Skin of body (tissue), 2 donors: ENCODE results near the gene UMPS. TPM values are rescaled to one million over a fixed set of nuclear protein-coding genes. Genes with fewer than 3 reads are reported as not detected.
A peak's percentile ranks its signal among the peaks of the same experiment; 100 is the strongest.

Experiments
- DNase-seq: peaks from one replicate; lab custom pipeline; 2025; lab: John Stamatoyannopoulos, UW
- total RNA-seq: library from RNA; depleted of rRNA; stranded (reverse); fragments of >200 nt; gene quantifications from one replicate; pipeline ENCODE4 v1.2.3, GENCODE V29; 2014

Gene UMPS
- total RNA-seq, 1 donor from 2014 or later: 25.7 TPM

GRCh38 chr3:124763206-124763605 is 33.0 kb downstream of the UMPS start:
- no peak for DNase-seq

GRCh38 chr3:124763644-124764358 is 33.5 kb downstream of the UMPS start:
- no peak for DNase-seq

GRCh38 chr3:124764746-124765145 is 34.5 kb downstream of the UMPS start:
- no peak for DNase-seq

GRCh38 chr3:124765197-124765840 is 35.1 kb downstream of the UMPS start:
- DNase-seq: no peak

- DNase-seq: no peak
Observed at GRCh38 chr3:124766113-124767095, 36.2 kb downstream of the UMPS start.

GRCh38 chr3:124767264-124767663 is 37.0 kb downstream of the UMPS start:
- DNase-seq: no peak

- DNase-seq: no peak
Observed at GRCh38 chr3:124767691-124768090, 37.4 kb downstream of the UMPS start.

GRCh38 chr3:124768812-124769211 is 38.6 kb downstream of the UMPS start:
- no peak for DNase-seq

GRCh38 chr3:124769462-124769861 is 39.2 kb downstream of the UMPS start:
- DNase-seq: no peak

- no peak for DNase-seq
Observed at GRCh38 chr3:124770336-124771082, 40.3 kb downstream of the UMPS start.

- DNase-seq: no peak
Observed at GRCh38 chr3:124771083-124771445, 40.8 kb downstream of the UMPS start.

GRCh38 chr3:124772081-124772831 is 42.0 kb downstream of the UMPS start:
- peak; percentile 82 for DNase-seq

GRCh38 chr3:124773351-124774326 is 43.4 kb downstream of the UMPS start:
- DNase-seq: no peak

- no peak for DNase-seq
Observed at GRCh38 chr3:124774327-124774718, 44.1 kb downstream of the UMPS start.

- no peak for DNase-seq
Observed at GRCh38 chr3:124774841-124775402, 44.7 kb downstream of the UMPS start.

GRCh38 chr3:124775877-124776276 is 45.6 kb downstream of the UMPS start:
- no peak for DNase-seq

- DNase-seq: no peak
Observed at GRCh38 chr3:124776856-124777255, 46.6 kb downstream of the UMPS start.

- DNase-seq: no peak
Observed at GRCh38 chr3:124777762-124778470, 47.7 kb downstream of the UMPS start.
